Measurements from ENCODE around the gene GHR. TPM values are rescaled to one million over a fixed set of nuclear protein-coding genes. Genes with fewer than 3 reads are reported as not detected.
"Not testable (repeated sequence)": the region's sequence is repeated elsewhere in the genome, so short reads cannot be mapped to it uniquely, and the experiment has no call there.

GHR gene
- total and polyA plus RNA-seq, 2 of the 8 experiments (the other 6 are each of a cell fraction or from before 2014, with no cell fraction given): 0.15 to 0.19 TPM

DNA sequence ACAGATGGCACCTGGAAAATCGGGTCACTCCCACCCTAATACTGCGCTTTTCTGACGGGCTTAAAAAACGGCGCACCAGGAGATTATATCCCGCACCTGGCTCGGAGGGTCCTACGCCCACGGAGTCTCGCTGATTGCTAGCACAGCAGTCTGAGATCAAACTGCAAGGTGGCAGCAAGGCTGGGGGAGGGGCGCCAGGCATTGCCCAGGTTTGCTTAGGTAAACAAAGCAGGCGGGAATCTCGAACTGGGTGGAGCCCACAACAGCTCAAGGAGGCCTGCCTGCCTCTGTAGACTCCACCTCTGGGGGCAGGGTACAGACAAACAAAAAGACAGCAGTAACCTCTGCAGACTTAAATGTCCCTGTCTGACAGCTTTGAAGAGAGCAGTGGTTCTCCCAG is 236.6 kb downstream of the GHR start:
- 81% methylated on average over 4 of the region's 13 CpGs; no CpG with 5 or more reads in 1 of the 2 experiments for WGBS, 2 experiments (ENCODE audit: extremely low coverage in 1 of 2, insufficient coverage in 1 of 2, insufficient read length in 1 of 2, insufficient replicate concordance in 2 of 2, low coverage in 1 of 2, low lambda C conversion rate in 2 of 2, missing lambda C conversion rate in 1 of 2)
- H3K9ac ChIP-seq (replicated peaks in 1 of 4; ENCODE audit: extremely low read depth in 1 of 4, low read depth in 3 of 4, low read length in 3 of 4); H3K18ac ChIP-seq (ENCODE audit: extremely low read depth, low read length); H3K4me2 ChIP-seq (ENCODE audit: insufficient read depth in 1 of 2, low read depth in 2 of 2, low read length in 2 of 2); H4K5ac ChIP-seq (ENCODE audit: insufficient read length, low read depth, low read length); H3K36me3 ChIP-seq (ENCODE audit: control insufficient read depth in 2 of 4, insufficient read depth in 4 of 4, low read length in 3 of 4); H2BK20ac ChIP-seq (ENCODE audit: low read length); H3K27ac ChIP-seq (ENCODE audit: low read depth, low read length); H4K91ac ChIP-seq (replicated peaks; ENCODE audit: insufficient read length, low read length); H2BK15ac ChIP-seq (ENCODE audit: low read length); H3K23ac ChIP-seq (ENCODE audit: insufficient read length); H4K8ac ChIP-seq (ENCODE audit: extremely low read depth, insufficient read depth, low read length); FAIRE-seq; H2AK5ac ChIP-seq (ENCODE audit: low read depth, low read length); CTCF ChIA-PET (ENCODE audit: partially characterized antibody); H2AFZ ChIP-seq (ENCODE audit: low read length); H3K56ac ChIP-seq (replicated peaks; ENCODE audit: insufficient read length, low read depth, low read length); H3K23me2 ChIP-seq (ENCODE audit: low read depth, low read length); H2BK5ac ChIP-seq (ENCODE audit: low read depth, low read length); DNase-seq (ENCODE audit: low read depth in 1 of 2, low spot score in 2 of 2); H2BK120ac ChIP-seq (replicated peaks; ENCODE audit: low read depth, low read length); POLR2A ChIA-PET (ENCODE audit: partially characterized antibody); H3K4me1 ChIP-seq (replicated peaks in 1 of 4; ENCODE audit: control insufficient read depth in 3 of 4, insufficient read depth in 4 of 4, low read length in 3 of 4); H3K79me2 ChIP-seq (ENCODE audit: control insufficient read depth in 1 of 2, insufficient read depth in 2 of 2, low read length in 2 of 2); H3K4ac ChIP-seq (replicated peaks; ENCODE audit: insufficient read length, low read depth, low read length); H3K14ac ChIP-seq (ENCODE audit: insufficient read length); H3K27me3 ChIP-seq (replicated peaks in 1 of 4; ENCODE audit: control insufficient read depth in 3 of 4, extremely low read depth in 1 of 4, insufficient read depth in 3 of 4, low read length in 3 of 4); H4K20me1 ChIP-seq (replicated peaks in 1 of 2; ENCODE audit: control insufficient read depth in 1 of 2, insufficient read depth in 2 of 2, low read length in 2 of 2); H2BK12ac ChIP-seq (ENCODE audit: low read depth, low read length); H3K79me1 ChIP-seq (ENCODE audit: low read depth, low read length); H3K4me3 ChIP-seq (ENCODE audit: extremely low read depth in 1 of 4, insufficient read depth in 2 of 4, low read depth in 3 of 4, low read length in 4 of 4): not testable (repeated sequence)
- H3K9me3 ChIP-seq (ENCODE audit: insufficient read depth in 2 of 2, low read depth in 1 of 2, low read length in 1 of 2): peaks cover 5 to 10% of the 10 kb centered on the region in 2 experiments; a peak in 3 of 4 replicates

All from H1 (cell line).